HUES64 (cell line): ENCODE results near the gene POLR3E.

Experiments
- H3K27ac ChIP-seq: 2 replicates; pipeline ENCODE4 v1.7.0; 2013; ENCODE audit warnings: low read depth, low read length, inconsistent platforms
- H3K27me3 ChIP-seq: 2 replicates; pipeline ENCODE4 v1.6.1; 2013; ENCODE audit warnings: mild to moderate bottlenecking, low read length; ENCODE audit not compliant: insufficient read depth
- H3K36me3 ChIP-seq: 2 replicates; pipeline ENCODE4 v1.6.1; 2013; ENCODE audit warnings: mild to moderate bottlenecking, low read length; ENCODE audit not compliant: insufficient read depth
- H3K4me1 ChIP-seq: 2 replicates; pipeline ENCODE4 v1.6.1; 2013; ENCODE audit warnings: mild to moderate bottlenecking, low read length, moderate library complexity; ENCODE audit not compliant: insufficient read depth
- H3K4me3 ChIP-seq: 2 replicates; pipeline ENCODE4 v1.5.1; 2013; ENCODE audit warnings: mild to moderate bottlenecking, low read length, moderate library complexity
- H3K9ac ChIP-seq: 2 replicates; pipeline ENCODE4 v1.6.1; 2013; ENCODE audit warnings: mild to moderate bottlenecking, low read depth, low read length
- H3K9me3 ChIP-seq: 2 replicates; pipeline ENCODE4 v1.6.1; 2013; ENCODE audit warnings: low read depth, low read length; ENCODE audit not compliant: insufficient read depth
- WGBS: fragments of 150-250, 120-280 bp; methylation state at CpG from one replicate; pipeline ENCODE4 v1.1.7; 2013; ENCODE audit warnings: missing lambda C conversion rate; 5-methylcytosine and 5-hydroxymethylcytosine counted together

Gene POLR3E

GRCh38 chr16:22370038-22370820 is 73.0 kb downstream of the POLR3E start:
- H3K27ac ChIP-seq, result 0 out of 2 replicates have a peak overlapping the region, but pooled peaks have one; percentile 12
- peaks cover 35% of the 10 kb centered on the region for H3K4me1 ChIP-seq
- H3K36me3 ChIP-seq, result peaks cover 16% of the 10 kb centered on the region
- H3K9ac ChIP-seq, result no peak overlapping the region; the same call in 1 of the 2 replicates
- H3K9me3 ChIP-seq, result no peaks in the 10 kb centered on the region
- H3K4me3 ChIP-seq, result no peak overlapping the region
- 86% methylated on average over 2 of the region's 2 CpGs for WGBS
- peaks cover 9% of the 10 kb centered on the region for H3K27me3 ChIP-seq

DNA sequence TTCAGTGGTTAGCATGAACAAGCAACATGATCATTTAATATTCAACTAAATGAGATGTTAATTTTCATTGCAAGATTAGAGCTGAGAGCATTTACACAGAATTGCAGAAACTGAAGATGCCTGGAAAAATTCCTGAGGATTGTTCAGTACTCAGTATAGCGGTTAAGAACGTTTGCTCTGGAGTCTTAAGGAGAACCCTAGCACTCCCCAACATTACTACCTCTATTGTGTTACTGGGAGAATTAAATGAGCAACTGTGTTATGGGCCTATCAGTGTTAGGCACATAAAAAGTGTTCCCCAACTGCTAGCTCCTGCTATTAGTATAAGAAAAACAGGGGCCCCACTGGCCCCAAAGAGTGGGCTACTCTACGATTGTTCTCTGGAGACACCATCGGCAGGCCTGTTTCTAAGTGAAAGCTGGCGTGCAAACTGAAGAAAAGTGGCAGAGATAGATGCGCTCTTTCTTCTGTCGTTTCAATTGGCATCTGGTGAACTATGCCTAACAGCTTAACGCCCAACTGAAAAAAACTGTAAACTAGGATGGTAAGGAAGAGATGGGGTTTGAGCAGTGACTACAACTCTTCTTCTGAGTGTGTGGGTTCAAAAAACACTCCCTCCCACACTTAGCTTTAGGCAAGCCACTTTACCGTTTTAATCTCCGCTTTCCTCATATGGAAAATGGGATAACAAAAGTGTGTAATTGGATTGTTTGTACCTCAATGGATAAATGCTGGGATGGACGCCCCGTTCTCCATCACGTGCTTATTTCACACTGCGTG is 75.9 kb downstream of the POLR3E start:
- Histone ChIP-seq H3K4me3 (peak overlapping the region; percentile 87), H3K4me1 (peaks cover 31% of the 10 kb centered on the region), H3K36me3 (peaks cover 12% of the 10 kb centered on the region; the same call in 1 of the 2 replicates), H3K9me3 (no peaks in the 10 kb centered on the region), H3K27me3 (peaks cover 25% of the 10 kb centered on the region), H3K27ac (no peak overlapping the region), H3K9ac (peak overlapping the region; percentile 85)
- 39% methylated on average over 13 of the region's 14 CpGs for WGBS

DNA sequence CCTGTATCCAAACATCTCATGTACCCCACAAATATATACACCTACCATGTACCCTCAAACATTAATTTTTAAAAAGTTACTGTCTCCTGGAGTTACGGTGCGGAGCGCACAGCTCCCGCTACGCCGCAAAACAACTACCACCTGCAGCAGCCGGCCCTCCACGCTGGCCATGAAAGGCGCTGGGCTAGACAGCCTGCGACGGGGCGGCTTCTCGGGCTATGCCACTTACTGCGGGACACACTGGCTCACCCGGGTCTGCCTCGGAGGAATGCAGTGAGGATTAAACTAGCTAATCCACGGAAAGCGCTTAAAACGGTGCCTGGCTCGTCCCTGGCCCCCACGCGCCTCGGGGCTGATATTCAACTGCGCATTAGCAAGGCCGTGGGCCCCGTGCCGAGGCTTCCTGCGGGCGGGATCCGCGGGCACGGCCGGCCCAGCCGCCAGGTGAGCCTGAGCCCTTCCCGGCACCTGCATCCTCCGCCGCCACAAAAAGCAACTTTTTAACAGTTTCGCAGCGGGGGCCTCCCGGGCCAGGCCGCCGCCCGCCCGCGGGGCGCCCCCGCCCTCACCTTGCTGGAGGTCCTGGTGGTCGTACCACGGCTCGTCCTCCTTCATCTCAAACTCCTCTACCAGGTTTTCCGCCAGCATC is 76.6 kb downstream of the POLR3E start:
- H3K4me1 ChIP-seq, result peaks cover 31% of the 10 kb centered on the region
- H3K36me3 ChIP-seq, result peaks cover 12% of the 10 kb centered on the region; the same call in 1 of the 2 replicates
- peaks cover 25% of the 10 kb centered on the region for H3K27me3 ChIP-seq
- WGBS, result under 1% methylated on average over 51 of the region's 51 CpGs
- H3K27ac ChIP-seq, result peak overlapping the region; percentile 38
- peak overlapping the region; percentile 85 for H3K9ac ChIP-seq
- H3K9me3 ChIP-seq, result no peaks in the 10 kb centered on the region
- H3K4me3 ChIP-seq, result peak overlapping the region; percentile 87

- H3K9me3 ChIP-seq, result no peaks in the 10 kb centered on the region
- H3K27me3 ChIP-seq, result peaks cover 25% of the 10 kb centered on the region
- peak within 1 kb of the TSS; percentile 87 for H3K4me3 ChIP-seq
- H3K4me1 ChIP-seq, result peaks cover 26% of the 10 kb centered on the region
- WGBS, result under 1% methylated on average over 96 of the region's 96 CpGs
- peak within 1 kb of the TSS; percentile 52 for H3K27ac ChIP-seq
- peaks cover 12% of the 10 kb centered on the region; the same call in 1 of the 2 replicates for H3K36me3 ChIP-seq
- peak within 1 kb of the TSS; percentile 85 for H3K9ac ChIP-seq
Measured at GRCh38 chr16:22374311-22375116, 77.3 kb downstream of the POLR3E start, which contains the start of gene CDR2. Gene CDR2 (minus strand): TSS chr16:22374619. CDS start chr16:22374309, 310 bp downstream.

GRCh38 chr16:22375117-22375962 is 78.1 kb downstream of the POLR3E start:
- H3K4me1 ChIP-seq, result peaks cover 17% of the 10 kb centered on the region
- peaks cover 12% of the 10 kb centered on the region; the same call in 1 of the 2 replicates for H3K36me3 ChIP-seq
- 34% methylated on average over 26 of the region's 28 CpGs for WGBS
- peaks cover 25% of the 10 kb centered on the region for H3K27me3 ChIP-seq
- H3K9me3 ChIP-seq, result no peaks in the 10 kb centered on the region
- peak overlapping the region; percentile 52; the same call in 1 of the 2 replicates for H3K27ac ChIP-seq
- peak overlapping the region; percentile 45; the same call in 1 of the 2 replicates for H3K9ac ChIP-seq
- peak overlapping the region; percentile 87 for H3K4me3 ChIP-seq

DNA sequence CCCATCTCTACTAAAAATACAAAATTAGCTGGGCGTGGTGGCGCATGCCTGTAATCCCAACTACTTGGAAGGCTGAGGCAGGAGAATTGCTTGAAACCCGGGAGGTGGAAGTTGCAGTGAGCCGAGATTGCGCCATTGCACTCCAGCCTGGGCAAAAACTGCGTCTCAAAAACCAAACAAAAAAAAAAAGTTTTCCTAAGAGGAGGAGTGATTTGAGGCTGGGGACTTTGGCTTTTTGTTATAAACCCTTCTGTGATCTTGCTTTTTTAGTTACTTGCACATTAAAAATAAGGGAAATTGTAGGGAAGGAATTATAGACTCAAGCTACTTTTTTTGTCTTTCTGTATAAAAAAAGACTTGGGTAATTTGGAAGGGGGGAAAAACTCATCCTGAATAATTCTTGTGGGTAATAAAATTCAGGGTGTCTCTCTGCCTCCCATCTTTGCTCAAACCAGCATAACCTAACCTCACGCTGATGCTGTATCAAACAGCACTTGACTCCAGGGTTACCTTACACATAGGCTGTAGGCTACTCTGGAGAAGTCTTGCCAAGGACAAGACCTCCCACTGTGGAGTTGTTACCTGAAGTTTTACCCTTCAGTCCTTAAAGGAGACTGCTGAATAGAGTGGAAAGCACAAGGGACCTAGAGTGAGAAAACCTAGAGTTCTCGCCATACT is 78.9 kb downstream of the POLR3E start:
- 94% methylated on average over 8 of the region's 8 CpGs for WGBS
- H3K9me3 ChIP-seq, result no peaks in the 10 kb centered on the region
- H3K27me3 ChIP-seq, result peaks cover 25% of the 10 kb centered on the region
- no peak overlapping the region for H3K9ac ChIP-seq
- H3K27ac ChIP-seq, result no peak overlapping the region
- H3K4me1 ChIP-seq, result peaks cover 12% of the 10 kb centered on the region
- H3K36me3 ChIP-seq, result peaks cover 9% of the 10 kb centered on the region; the same call in 1 of the 2 replicates
- H3K4me3 ChIP-seq, result no peak overlapping the region

DNA sequence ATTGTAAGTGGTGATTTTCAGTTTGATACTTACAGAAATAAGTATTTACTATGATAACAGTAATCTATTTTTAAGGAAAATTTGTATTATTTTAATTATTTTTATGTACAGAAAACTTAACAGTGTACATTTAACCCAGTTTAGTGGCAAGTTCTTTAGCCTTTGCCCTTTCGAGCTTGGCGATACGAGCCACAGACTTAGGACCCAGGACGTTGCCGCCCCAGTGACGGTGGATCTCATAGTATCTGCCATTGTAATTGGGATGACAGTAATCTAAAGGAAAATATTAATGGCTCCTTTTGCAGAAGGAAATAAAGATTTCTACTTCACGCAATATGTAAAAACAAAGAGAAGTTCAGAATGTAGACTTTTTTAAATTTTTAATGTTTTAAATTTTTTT is 82.4 kb downstream of the POLR3E start:
- no peaks in the 10 kb centered on the region for H3K9me3 ChIP-seq
- H3K36me3 ChIP-seq, result no peaks in the 10 kb centered on the region
- peaks cover 18% of the 10 kb centered on the region for H3K27me3 ChIP-seq
- 98% methylated on average over 7 of the region's 7 CpGs for WGBS
- no peaks in the 10 kb centered on the region for H3K4me1 ChIP-seq
- H3K9ac ChIP-seq, result no peak overlapping the region
- no peak overlapping the region for H3K27ac ChIP-seq
- no peak overlapping the region for H3K4me3 ChIP-seq

DNA sequence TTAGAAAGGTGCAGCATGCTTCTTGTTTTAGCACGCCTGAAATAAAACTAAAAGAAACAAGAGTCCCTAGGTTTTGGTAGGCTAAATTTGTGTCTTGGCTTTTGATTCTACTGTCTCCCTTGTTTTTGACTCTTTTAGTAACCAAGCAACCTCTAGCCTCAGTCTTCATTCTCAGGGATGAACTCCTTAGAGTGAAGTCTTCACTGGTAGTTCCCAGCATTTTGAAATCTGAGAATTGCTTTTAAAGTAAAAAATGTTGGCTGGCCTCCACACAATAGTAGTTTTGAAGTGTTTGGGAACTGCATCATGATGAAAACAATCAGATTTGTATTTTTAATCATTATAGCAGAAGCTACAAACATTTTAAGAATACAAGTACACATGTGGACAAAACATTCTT is 83.3 kb downstream of the POLR3E start:
- H3K4me3 ChIP-seq, result no peak overlapping the region
- H3K9me3 ChIP-seq, result no peaks in the 10 kb centered on the region
- H3K27me3 ChIP-seq, result peaks cover 13% of the 10 kb centered on the region
- H3K9ac ChIP-seq, result no peak overlapping the region
- no peaks in the 10 kb centered on the region for H3K4me1 ChIP-seq
- no peak overlapping the region for H3K27ac ChIP-seq
- no peaks in the 10 kb centered on the region for H3K36me3 ChIP-seq
- 100% methylated on average over 1 of the region's 1 CpG for WGBS

- Histone ChIP-seq H3K4me3 (no peak overlapping the region), H3K9ac (no peak overlapping the region), H3K36me3 (no peaks in the 10 kb centered on the region), H3K9me3 (no peaks in the 10 kb centered on the region), H3K4me1 (no peaks in the 10 kb centered on the region), H3K27ac (no peak overlapping the region), H3K27me3 (peaks cover 6% of the 10 kb centered on the region; the same call in 1 of the 2 replicates)
Measured at GRCh38 chr16:22381392-22381791, 84.2 kb downstream of the POLR3E start.
